DOHH2 (cell line): ENCODE results near the gene SNTA1.
"Not testable (repeated sequence)": the region's sequence is repeated elsewhere in the genome, so short reads cannot be mapped to it uniquely, and the experiment has no call there.

Experiments used
- CTCF ChIP-seq: fragments of 200-600 bp; sonication (generic); IDR thresholded peaks from one replicate; pipeline ENCODE4 v1.5.1; 2014; ENCODE audit warnings: antibody characterized with exemption, mild to moderate bottlenecking, low read depth, low read length; ENCODE audit not compliant: poor library complexity, severe bottlenecking
- EZH2phosphoT487 ChIP-seq: fragments of 200-600 bp; sonication (generic); IDR thresholded peaks from 2 replicates; pipeline ENCODE4 v1.6.1; 2017; ENCODE audit warnings: borderline replicate concordance, mild to moderate bottlenecking, antibody characterized with exemption, low read length, moderate library complexity, mixed read lengths

- not testable (repeated sequence) for TF ChIP-seq CTCF, EZH2phosphoT487
Measured at GRCh38 chr20:33488661-33489494, 45.3 kb upstream of the SNTA1 start.
